AG09309 (cell line): ENCODE measurements around the gene FMNL2.

Experiments used
- DNase-seq: peaks from one replicate; pipeline ENCODE4 v3.0.0-alpha.2; 2010; ENCODE audit warnings: low read depth
- H3K4me3 ChIP-seq: 2 replicates; pipeline ENCODE4 v1.5.1; 2011; ENCODE audit warnings: mild to moderate bottlenecking, low read depth, low read length, moderate library complexity; ENCODE audit not compliant: control insufficient read depth
- CTCF ChIP-seq: IDR thresholded peaks from 2 replicates; pipeline ENCODE4 v1.5.1; 2011; ENCODE audit warnings: mild to moderate bottlenecking, low read depth, low read length, inconsistent platforms; ENCODE audit not compliant: insufficient read depth, control insufficient read depth; ENCODE audit errors: missing control alignments

Gene FMNL2

GRCh38 chr2:152683400-152683799 is 348.4 kb downstream of the FMNL2 start:
- no peak for DNase-seq
- no peak overlapping the region for H3K4me3 ChIP-seq
- no peak for TF ChIP-seq CTCF

GRCh38 chr2:152686321-152686720 is 351.3 kb downstream of the FMNL2 start:
- TF ChIP-seq CTCF = no peak
- no peak for DNase-seq
- no peak overlapping the region for H3K4me3 ChIP-seq

- TF ChIP-seq CTCF = no peak
- no peak overlapping the region for H3K4me3 ChIP-seq
- DNase-seq = no peak
Measured at GRCh38 chr2:152693033-152693432, 358.1 kb downstream of the FMNL2 start.

- no peak for TF ChIP-seq CTCF
- H3K4me3 ChIP-seq = peak overlapping the region; percentile 35
- DNase-seq = peak; percentile 32
Measured at GRCh38 chr2:152694161-152694661, 359.2 kb downstream of the FMNL2 start.

- no peak for TF ChIP-seq CTCF
- no peak for DNase-seq
- no peak overlapping the region for H3K4me3 ChIP-seq
Measured at GRCh38 chr2:152695763-152696162, 360.8 kb downstream of the FMNL2 start.

- no peak for DNase-seq
- H3K4me3 ChIP-seq = no peak overlapping the region
- TF ChIP-seq CTCF = no peak
Measured at GRCh38 chr2:152696476-152696875, 361.5 kb downstream of the FMNL2 start.
